ENCODE measurements around the gene GAS2L1.
A peak's percentile ranks its signal among the peaks of the same experiment; 100 is the strongest.
"Not testable (repeated sequence)": the region's sequence is repeated elsewhere in the genome, so short reads cannot be mapped to it uniquely, and the experiment has no call there.

The GAS2L1 gene

DNA sequence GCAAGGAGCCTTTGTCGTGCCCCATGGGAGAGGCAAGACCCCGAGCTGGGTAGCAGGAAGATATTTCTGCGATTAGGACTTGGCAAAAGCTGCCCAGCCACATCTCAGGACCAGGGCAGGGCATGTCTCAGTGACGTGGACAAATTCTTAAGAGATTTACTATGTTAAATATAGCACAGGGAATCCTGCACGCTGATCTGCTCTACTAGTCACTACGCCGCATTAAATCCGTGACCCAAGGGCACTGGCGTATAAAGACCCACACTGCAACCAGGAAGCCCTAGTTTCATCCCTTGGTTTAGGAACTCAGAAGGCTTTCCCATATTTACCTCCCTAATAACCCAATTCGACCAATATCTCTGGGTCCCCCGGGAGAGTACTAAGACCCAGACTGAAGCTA, 46.8 kb downstream of the GAS2L1 start (continued):
- TF ChIP-seq, protein P1, sequence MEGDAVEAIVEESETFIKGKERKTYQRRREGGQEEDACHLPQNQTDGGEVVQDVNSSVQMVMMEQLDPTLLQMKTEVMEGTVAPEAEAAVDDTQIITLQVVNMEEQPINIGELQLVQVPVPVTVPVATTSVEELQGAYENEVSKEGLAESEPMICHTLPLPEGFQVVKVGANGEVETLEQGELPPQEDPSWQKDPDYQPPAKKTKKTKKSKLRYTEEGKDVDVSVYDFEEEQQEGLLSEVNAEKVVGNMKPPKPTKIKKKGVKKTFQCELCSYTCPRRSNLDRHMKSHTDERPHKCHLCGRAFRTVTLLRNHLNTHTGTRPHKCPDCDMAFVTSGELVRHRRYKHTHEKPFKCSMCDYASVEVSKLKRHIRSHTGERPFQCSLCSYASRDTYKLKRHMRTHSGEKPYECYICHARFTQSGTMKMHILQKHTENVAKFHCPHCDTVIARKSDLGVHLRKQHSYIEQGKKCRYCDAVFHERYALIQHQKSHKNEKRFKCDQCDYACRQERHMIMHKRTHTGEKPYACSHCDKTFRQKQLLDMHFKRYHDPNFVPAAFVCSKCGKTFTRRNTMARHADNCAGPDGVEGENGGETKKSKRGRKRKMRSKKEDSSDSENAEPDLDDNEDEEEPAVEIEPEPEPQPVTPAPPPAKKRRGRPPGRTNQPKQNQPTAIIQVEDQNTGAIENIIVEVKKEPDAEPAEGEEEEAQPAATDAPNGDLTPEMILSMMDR (tag by site-specific recombination; IDR thresholded peaks at IDR 0.05) = no peak
- no peak for TF ChIP-seq ZNF530 (tag by site-specific recombination; IDR thresholded peaks at IDR 0.05; ENCODE audit: low read depth)
- no peak for TF ChIP-seq ZNF23 (tag by site-specific recombination; IDR thresholded peaks at IDR 0.05; ENCODE audit: borderline replicate concordance)
- TF ChIP-seq ZNF266 (tag by site-specific recombination; IDR thresholded peaks at IDR 0.05; ENCODE audit: low read depth) = no peak

DNA sequence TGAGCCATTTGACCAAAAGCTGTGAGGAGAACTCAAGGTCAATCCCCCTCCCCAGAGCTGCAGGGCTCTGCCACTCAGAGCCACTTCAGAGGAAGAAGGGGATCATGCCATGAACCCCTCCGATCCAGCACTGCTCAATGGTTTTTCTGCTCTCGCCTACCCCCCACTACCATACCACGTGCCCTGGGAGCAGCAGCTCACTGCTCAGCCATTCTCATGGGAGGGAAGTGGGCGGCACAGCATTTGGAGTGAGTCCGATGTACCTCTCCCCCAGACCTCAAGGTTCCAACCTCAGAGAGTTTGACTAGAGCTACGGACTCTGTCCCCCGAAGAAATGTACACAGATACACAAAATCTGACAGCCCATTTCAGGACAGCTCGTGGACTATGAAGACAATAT, 47.4 kb downstream of the GAS2L1 start:
- Histone ChIP-seq H3K27ac (ENCODE audit: extremely low read depth, low read depth, low read length) (no peak overlapping the region), H3K4me3 (ENCODE audit: low read depth, low read length) (no peak overlapping the region), H3K9me3 (ENCODE audit: control insufficient read depth, insufficient read depth, low read depth, low read length) (no peaks in the 10 kb centered on the region), H3K36me3 (ENCODE audit: control insufficient read depth in 2 of 2, insufficient read depth in 1 of 2, low read length in 2 of 2) (peaks cover 48 to 99% of the 10 kb centered on the region in 2 experiments), H3K4me1 (ENCODE audit: control insufficient read depth, insufficient read depth, low read length) (no peaks in the 10 kb centered on the region)
- ChIA-PET POLR2A (interaction anchor here (0.9 to 1.2 kb wide), 2 partner anchors 10 to 53 kb away, joined by 4 to 13 read pairs; no protein-coding TSS in a partner anchor), CTCF (interaction anchor here (0.6 kb wide), 1 partner anchor 347 kb away, joined by 3 read pairs; no protein-coding TSS in a partner anchor)
- TF ChIP-seq KLF1 (tag by site-specific recombination; IDR thresholded peaks at IDR 0.05) = no peak
- no peak for TF ChIP-seq ZSCAN4 (tag by site-specific recombination; IDR thresholded peaks at IDR 0.05)
- TF ChIP-seq ZNF658 (tag by site-specific recombination; IDR thresholded peaks at IDR 0.05) = no peak
- TF ChIP-seq ZEB2 (tag by site-specific recombination; IDR thresholded peaks at IDR 0.05) = no peak
- TF ChIP-seq ZNF335 (tag by site-specific recombination; conservative IDR thresholded peaks at IDR 0.05) = no peak

- POLR2A ChIA-PET; H3K4me1 ChIP-seq (ENCODE audit: control insufficient read depth, insufficient read depth, low read length); H3K9me3 ChIP-seq (ENCODE audit: control insufficient read depth, insufficient read depth, low read depth, low read length); H3K4me3 ChIP-seq (ENCODE audit: low read depth, low read length); H3K27ac ChIP-seq (ENCODE audit: extremely low read depth, low read depth, low read length): not testable (repeated sequence)
- CTCF ChIA-PET = interaction anchor here (0.6 to 1.6 kb wide), 2 partner anchors 167 to 1632 kb away, joined by 3 to 4 read pairs; no protein-coding TSS in a partner anchor
- peak; percentile 68 for TF ChIP-seq ZNF121 (tag by site-specific recombination; IDR thresholded peaks at IDR 0.05)
- peaks cover 24 to 90% of the 10 kb centered on the region in 2 experiments for H3K36me3 ChIP-seq (ENCODE audit: control insufficient read depth in 2 of 2, insufficient read depth in 1 of 2, low read length in 2 of 2)
Measured at GRCh38 chr22:29357193-29357890, 50.9 kb downstream of the GAS2L1 start.

DNA sequence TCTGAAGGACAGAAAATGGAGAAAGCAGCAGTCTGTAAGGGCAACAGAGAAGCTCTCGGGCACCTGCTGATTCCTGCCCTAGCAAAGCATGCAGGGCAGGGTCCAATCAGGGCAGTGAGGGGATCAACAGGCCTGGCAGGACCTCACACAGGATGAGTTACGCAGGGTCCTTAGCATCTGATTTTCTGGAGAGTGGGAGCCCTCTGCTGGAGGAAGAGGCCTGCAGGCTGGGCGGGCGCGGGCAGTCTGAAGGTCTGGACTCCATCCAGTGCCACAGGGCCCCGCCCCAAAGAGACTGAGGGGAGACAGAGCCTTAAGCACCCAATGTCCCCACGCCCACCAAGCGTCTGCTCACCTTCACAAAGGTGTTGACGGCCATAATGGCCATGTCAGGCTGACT, 53.0 kb downstream of the GAS2L1 start:
- ChIA-PET CTCF (interaction anchor here (0.5 to 1.8 kb wide), 18 partner anchors 8 to 592 kb away, joined by 3 to 7 read pairs (median 4); partner anchors contain the start of genes EWSR1 and GAS2L1), POLR2A (interaction anchor here (0.8 kb wide), 1 partner anchor 10 kb away, joined by 3 read pairs; no protein-coding TSS in a partner anchor)
- Histone ChIP-seq H3K27ac (ENCODE audit: extremely low read depth, low read depth, low read length) (no peak overlapping the region), H3K4me3 (ENCODE audit: low read depth, low read length) (no peak overlapping the region), H3K4me1 (ENCODE audit: control insufficient read depth, insufficient read depth, low read length) (no peaks in the 10 kb centered on the region), H3K36me3 (ENCODE audit: control insufficient read depth in 2 of 2, insufficient read depth in 1 of 2, low read length in 2 of 2) (peaks cover 22 to 74% of the 10 kb centered on the region in 2 experiments), H3K9me3 (ENCODE audit: control insufficient read depth, insufficient read depth, low read depth, low read length) (no peaks in the 10 kb centered on the region)
- TF ChIP-seq SCRT2 (tag by site-specific recombination; IDR thresholded peaks at IDR 0.05) = peak; percentile 77
- TF ChIP-seq KLF1 (tag by site-specific recombination; IDR thresholded peaks at IDR 0.05) = peak; percentile 64; the same call in 1 of the 2 replicates
- no peak for TF ChIP-seq ZNF530 (tag by site-specific recombination; IDR thresholded peaks at IDR 0.05; ENCODE audit: low read depth)
- peak; percentile 55 for TF ChIP-seq ZNF654 (tag by site-specific recombination; IDR thresholded peaks at IDR 0.05; ENCODE audit: low read depth)
- TF ChIP-seq, protein P1 (tag by site-specific recombination; IDR thresholded peaks at IDR 0.05) = peak; percentile 49
- TF ChIP-seq SCRT1 (tag by site-specific recombination; IDR thresholded peaks at IDR 0.05; ENCODE audit: borderline replicate concordance) = peak; percentile 67
- no peak for TF ChIP-seq OSR2 (tag by site-specific recombination; IDR thresholded peaks at IDR 0.05)

Data from HEK293 (cell line).